Ammon's horn (tissue), 1 donor: Measurements from ENCODE around the gene FLRT2.

Experiments
- DNase-seq: peaks from one replicate; pipeline ENCODE4 v3.0.0-alpha.2; 2016; ENCODE audit warnings: low spot score

The FLRT2 gene

DNA sequence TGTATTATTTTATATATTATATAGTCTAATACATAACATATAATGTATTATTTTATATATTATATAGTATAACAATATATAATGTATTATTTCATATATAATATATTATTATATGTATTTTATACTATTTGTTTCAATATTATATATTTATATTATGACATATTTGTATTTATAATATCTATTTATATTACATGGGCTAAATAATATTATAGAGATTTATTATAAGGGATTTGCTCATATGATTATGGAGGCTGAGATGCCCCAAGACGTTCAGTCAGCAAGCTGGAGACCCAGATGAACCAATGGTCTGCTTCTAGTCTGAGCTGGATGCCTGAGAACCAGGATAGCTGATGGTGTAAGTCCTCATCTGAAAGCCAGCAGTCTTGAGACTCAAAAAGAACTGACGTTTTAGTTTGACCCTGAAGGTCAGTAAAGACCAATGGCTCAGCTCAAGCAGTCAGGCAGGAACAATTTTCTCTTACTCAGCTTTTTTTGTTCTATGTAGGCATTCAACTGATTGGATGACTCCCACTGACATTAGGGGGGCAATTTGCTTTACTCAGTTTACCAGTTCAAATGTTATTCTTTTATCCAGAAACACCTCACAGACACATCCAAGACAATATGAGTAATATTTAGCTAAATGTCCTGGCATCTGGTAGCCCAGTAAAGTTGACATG is 130.4 kb downstream of the FLRT2 start:
- no peak for DNase-seq

DNA sequence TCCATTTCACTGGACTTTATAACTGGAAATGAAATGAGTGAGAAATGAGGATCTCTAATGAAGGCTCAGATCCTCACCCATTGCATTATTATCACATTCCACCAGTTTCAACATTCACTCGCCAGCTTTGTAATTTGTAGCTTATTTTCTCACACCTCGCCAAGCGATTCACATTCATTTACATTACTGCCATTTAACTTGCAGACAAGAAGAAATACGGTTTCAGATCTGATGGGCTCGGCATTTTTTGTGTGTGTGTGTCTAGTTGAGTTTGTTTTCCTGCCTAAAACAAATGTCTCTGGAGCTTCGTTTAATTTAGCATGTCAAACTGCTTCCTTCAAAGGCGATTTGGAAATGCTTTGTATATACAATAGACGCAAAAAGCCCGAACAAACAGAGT is 132.2 kb downstream of the FLRT2 start:
- DNase-seq: no peak

DNA sequence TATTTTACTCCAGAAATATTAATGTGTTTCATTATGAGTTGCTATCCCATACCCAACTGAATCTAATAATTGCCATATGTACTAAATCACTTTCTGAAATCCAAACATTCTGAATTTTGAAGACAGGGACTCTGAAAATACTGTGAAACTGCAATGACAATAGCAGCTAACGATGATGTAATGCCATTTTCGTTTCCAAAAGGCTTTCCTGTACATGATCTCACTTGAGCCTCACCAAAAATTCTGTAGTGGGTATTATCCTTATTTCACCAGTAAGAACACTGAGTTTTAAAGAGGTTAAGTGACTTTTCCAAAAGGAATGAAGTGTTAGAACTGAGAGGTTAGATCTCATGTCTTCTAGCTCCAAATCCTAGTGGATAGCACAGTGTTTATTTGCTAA is 133.3 kb downstream of the FLRT2 start:
- DNase-seq: no peak

DNA sequence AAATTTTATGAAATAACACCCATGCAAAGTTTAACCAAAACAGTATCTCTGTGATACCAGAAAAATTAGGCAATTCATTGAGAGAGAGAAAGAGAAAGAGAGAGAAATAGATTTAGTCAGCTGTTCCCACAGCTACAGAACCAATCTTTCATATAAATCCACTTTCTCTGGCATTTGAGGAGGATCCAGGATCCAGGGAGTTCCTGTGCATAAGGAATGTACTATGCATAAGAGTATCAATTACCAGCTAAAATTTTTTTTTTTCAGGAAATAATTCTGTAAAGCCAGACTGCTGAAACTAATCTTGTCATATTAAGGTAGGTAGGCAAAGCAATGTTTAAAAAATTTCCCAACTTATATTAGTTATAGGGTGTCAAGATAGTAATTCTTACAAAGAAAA is 133.7 kb downstream of the FLRT2 start:
- DNase-seq: no peak

DNA sequence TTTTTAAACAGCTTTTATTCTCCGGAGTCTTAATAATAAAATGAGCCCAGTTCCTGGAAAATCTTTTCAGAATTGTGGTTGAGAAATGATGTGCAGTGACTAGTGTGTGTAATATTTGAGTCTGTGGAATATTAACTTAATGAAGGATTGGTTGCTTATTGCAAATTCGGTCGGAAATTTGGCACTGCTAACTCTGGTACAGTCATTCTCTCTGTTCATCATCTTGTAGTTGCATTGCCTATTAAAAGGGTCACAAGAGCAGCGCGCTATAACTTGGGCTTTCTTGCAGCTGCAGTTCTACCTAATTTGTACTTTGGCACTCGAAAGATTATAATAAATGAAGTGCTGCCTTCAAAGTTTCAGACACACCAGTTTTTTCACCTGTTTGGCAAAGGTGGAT is 146.0 kb downstream of the FLRT2 start:
- DNase-seq: no peak

DNA sequence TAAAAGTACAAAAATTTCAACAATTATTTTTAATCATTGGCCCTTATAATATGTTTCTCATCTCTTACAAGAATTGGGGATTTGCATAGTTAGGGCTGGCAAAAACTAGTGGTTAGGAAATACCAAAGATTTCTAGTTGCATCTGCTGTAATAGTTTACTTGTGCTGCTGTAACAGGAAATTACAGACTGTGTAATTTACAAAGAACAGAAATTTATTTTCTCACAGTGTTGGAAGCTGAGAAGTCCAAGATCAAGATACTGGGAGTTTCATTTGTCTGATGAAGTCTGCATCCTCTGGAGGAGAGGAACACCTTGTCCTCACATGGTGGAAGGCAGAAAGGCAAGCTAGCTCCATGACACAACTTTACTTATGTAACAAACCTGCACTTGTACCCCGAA is 157.0 kb downstream of the FLRT2 start:
- DNase-seq: no peak

DNA sequence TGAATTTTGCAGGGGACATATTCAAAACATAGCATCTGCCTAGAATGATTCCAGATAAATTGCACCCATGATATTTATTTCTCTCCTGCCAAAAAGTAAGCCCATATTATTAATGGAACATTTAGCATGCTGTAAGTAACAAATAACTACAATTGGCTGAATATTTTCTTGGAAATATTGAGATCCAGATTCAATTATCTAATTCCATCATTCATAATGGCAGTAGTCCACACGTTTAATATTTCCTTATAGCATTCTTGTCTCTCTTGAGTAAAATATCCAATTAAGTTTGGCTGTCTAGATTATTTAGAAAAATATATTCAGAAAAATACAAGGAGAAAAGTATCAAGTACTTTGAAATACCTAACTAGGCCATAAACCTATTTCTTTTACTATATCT is 157.5 kb downstream of the FLRT2 start:
- no peak for DNase-seq

DNA sequence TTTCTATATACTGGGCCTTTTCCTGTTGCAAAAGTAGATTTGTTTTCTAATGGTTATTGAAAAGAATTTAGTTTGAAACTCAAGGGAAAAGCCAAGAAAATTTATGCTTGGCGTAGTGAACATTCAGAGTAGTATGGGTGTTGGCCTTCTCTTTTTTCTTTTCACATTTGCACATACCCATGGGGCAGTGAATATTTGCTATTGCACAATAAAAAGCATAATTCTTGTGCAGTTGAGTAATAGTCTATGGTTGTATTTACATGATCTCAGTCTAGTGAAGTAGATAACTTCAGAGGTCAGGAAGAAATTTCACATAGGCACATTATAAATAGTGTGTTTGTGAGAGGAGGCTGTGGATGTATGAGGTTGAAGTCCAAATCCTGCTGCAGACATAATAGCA is 158.1 kb downstream of the FLRT2 start:
- no peak for DNase-seq

DNA sequence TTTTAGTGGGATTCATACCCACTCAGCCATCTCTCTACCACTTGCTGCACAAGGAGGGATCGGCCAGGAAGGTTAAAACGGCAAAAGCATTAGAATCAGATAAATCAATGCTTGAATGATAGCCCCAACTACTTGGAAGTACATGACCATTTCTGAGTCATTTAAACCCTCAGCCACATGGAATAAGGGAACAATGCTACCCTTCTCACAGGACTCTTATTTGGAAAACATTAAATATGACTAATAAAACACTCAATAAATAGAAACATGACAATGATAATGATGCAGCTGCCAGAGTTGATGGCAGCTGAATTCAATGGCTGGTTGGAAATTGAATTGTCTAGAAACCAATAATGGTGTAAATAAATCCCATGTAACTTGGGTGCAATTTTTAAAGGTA is 165.4 kb downstream of the FLRT2 start:
- DNase-seq: no peak

DNA sequence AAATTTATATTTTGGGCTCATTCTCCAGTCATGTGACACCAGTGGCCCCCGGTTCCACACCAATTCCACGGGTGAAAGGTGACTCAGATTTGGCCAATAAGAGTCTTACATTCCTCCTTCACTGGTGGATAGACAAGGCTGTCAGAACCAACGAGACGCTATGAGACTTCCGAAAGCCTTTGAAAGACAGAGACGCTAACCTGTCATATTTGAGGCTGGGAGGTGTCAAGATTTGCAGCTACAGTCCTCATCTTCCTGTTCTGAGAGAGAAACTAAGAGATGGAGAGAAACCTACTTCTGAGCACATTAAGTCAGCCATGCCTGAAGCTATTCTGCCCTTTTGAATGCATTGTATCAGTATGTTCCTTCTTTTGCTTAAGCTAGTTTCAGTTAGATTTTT is 171.2 kb downstream of the FLRT2 start:
- DNase-seq: no peak

DNA sequence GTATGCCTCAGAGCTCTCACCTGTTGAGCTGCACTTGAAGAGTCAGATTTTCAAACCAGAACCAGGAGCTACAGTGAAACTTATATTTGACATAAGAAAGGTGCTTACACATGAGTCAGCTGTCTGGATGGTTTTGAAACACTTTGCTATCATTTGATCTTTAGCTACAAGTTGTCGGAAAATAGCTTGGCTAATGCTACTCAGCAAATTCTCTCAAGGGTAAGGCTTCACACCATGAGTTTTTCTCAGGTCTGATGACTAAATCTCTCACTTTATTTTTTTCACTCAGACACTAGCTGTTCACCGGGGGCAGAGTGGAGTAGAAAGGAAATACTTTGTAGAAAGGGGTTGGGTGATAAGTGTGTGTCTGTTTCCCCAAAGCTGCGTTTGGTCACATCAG is 171.8 kb downstream of the FLRT2 start:
- DNase-seq: no peak

DNA sequence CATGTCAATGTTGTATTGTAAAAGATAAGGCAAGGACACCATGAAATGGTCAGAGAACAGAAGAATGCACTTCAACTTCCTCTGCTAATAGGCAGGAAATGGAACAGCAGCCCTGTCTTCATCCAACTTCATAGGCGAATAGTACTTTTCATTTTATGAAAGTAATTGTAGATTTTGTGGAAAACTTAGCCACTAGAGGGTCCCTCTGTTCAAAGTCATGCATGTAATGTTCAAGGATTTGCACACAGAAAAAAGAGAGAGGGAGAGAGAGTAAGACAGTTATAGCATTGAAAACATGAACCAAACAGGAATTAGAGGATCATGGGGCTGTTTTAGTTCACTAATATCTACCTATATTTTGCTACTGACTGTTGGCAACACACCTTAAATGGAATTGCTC is 172.2 kb downstream of the FLRT2 start:
- DNase-seq: no peak

DNA sequence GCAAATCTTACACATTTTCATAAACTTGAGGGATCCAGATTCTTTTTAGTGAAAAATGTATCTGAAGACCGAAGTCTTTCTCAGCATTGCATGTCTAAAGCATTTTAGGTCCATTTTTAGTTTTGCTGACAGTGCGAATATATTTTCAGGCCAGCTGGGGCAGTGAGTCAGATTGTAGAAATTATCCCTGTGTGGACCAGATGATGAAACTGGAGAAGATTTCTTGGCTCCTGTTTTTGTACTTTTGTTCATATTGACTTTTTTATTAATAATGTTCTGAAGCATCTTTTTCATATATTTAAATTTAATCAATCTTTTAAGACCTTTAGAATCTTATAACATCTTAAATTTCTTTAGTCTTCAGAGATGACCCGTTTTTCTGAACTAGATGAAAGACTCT is 173.1 kb downstream of the FLRT2 start:
- DNase-seq: no peak
